HuH-7 (cell line): ENCODE results near the gene DHRS11.
A peak's percentile ranks its signal among the peaks of the same experiment; 100 is the strongest.
"Not testable (repeated sequence)": the region's sequence is repeated elsewhere in the genome, so short reads cannot be mapped to it uniquely, and the experiment has no call there.

Source experiments
- DNase-seq: peaks from one replicate; pipeline ENCODE4 v3.0.0; 2011; ENCODE audit warnings: low spot score

The DHRS11 gene

GRCh38 chr17:36593656-36594316, 2.1 kb downstream of the DHRS11 start:
- DNase-seq, result no peak

GRCh38 chr17:36594626-36595401, 3.1 kb downstream of the DHRS11 start:
- DNase-seq, result no peak

- DNase-seq, result no peak
Measured at GRCh38 chr17:36597226-36597625, 5.5 kb downstream of the DHRS11 start.

- DNase-seq, result no peak
Measured at GRCh38 chr17:36597866-36598777, 6.4 kb downstream of the DHRS11 start.

GRCh38 chr17:36598951-36599401, 7.3 kb downstream of the DHRS11 start:
- no peak for DNase-seq

- no peak for DNase-seq
Measured at GRCh38 chr17:36599546-36600250, 8.0 kb downstream of the DHRS11 start.

GRCh38 chr17:36600465-36600864, 8.8 kb downstream of the DHRS11 start:
- DNase-seq, result no peak

- no peak for DNase-seq
Measured at GRCh38 chr17:36600936-36601302, 9.2 kb downstream of the DHRS11 start.

- peak; percentile 91 for DNase-seq
Measured at GRCh38 chr17:36601303-36602029, 9.8 kb downstream of the DHRS11 start, which contains the start of gene MRM1. Gene MRM1 (plus strand): TSS chr17:36601583. CDS start chr17:36601811, 228 bp downstream.

- DNase-seq, result no peak
Measured at GRCh38 chr17:36602030-36602748, 10.5 kb downstream of the DHRS11 start.

GRCh38 chr17:36602924-36603384, 11.3 kb downstream of the DHRS11 start:
- peak; percentile 83 for DNase-seq

- DNase-seq, result not testable (repeated sequence)
Measured at GRCh38 chr17:36605028-36605427, 13.3 kb downstream of the DHRS11 start.

GRCh38 chr17:36608280-36608679, 16.6 kb downstream of the DHRS11 start:
- no peak for DNase-seq

- DNase-seq, result peak; percentile 46
Measured at GRCh38 chr17:36608794-36609497, 17.3 kb downstream of the DHRS11 start.

- no peak for DNase-seq
Measured at GRCh38 chr17:36609498-36609862, 17.8 kb downstream of the DHRS11 start.

GRCh38 chr17:36610474-36610873, 18.8 kb downstream of the DHRS11 start:
- DNase-seq, result no peak

GRCh38 chr17:36611345-36612072, 19.8 kb downstream of the DHRS11 start:
- DNase-seq, result no peak

- no peak for DNase-seq
Measured at GRCh38 chr17:36612323-36612722, 20.6 kb downstream of the DHRS11 start.

GRCh38 chr17:36613155-36613554, 21.5 kb downstream of the DHRS11 start:
- DNase-seq, result no peak
